Ecto neural progenitor cell (in vitro differentiated cells): Measurements from ENCODE around the gene USP6NL.
A peak's percentile ranks its signal among the peaks of the same experiment; 100 is the strongest.
"Not testable (repeated sequence)": the region's sequence is repeated elsewhere in the genome, so short reads cannot be mapped to it uniquely, and the experiment has no call there.

Source experiments
- DNase-seq: peaks from one replicate; pipeline ENCODE4 v3.0.0-alpha.2; 2018; ENCODE audit warnings: low spot score

Gene USP6NL

DNA sequence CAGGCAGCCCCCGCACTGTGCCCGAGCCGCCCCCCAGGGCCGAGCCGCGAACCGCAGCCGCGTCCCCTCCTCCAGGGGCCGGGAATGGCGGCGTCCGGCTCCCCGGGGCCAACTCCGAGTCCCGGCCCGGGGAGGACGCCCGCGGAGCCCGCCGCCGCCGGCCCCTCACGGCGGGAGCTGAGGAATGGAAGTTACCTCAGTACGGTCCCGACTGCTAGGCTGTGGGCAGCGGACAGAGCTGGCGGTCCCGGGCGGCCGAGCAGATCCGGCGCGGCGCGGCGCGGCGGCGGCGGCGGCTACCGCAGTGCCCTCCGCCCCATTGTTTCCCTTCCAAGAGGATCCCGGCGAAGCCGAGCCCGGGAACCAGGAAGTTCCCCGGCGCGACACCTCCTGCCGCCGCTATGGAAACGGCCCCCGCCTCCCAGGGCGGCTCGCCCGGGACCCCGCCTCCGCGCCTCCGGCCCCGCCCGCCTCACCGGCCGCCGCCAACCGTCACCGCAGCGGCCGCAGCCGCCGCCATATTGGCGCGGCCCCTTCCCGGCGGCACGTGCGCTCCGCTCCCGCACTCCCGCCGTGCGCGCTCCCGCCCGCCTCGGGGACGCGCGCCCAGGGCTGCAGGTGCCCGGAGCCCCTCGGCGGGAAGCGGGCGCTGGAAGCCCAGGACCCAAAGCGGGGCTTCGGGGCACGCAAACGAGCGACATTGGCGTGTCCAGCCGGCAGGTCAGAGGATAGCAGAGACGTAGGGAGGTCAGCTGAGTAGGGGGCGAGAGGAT, at the start of gene USP6NL:
Gene USP6NL (minus strand): TSS at position 403 of the 773 bp plus-strand sequence. CDS start 14,016 bp downstream, outside the sequence.
- DNase-seq: peak; percentile 91

DNA sequence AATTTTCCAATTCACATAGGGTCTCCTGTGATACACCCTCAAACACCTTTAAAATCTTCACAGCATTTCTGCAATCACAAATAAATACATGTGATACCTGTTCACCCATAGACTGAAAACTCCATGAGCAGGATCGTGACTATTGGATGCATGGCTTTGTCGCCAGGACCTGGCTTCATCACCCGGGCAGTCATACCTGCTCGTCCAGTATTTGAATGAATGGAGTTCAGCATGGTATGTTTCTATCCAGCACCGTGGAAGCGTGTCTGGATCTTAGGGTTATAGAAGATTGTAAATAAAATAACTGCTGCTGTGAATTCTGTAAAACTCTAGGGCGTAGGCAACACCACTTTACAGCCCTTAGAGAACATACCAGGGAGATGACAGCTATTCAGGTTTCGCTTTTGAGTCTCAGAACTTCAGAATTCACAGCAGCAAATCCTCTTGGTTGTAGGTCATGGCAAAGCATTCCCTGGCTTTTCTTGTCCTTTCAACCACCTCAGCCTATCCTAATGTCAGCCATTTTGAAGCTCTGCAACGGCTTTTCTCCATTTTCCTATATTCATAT, 47.4 kb upstream of the USP6NL start:
- no peak for DNase-seq

DNA sequence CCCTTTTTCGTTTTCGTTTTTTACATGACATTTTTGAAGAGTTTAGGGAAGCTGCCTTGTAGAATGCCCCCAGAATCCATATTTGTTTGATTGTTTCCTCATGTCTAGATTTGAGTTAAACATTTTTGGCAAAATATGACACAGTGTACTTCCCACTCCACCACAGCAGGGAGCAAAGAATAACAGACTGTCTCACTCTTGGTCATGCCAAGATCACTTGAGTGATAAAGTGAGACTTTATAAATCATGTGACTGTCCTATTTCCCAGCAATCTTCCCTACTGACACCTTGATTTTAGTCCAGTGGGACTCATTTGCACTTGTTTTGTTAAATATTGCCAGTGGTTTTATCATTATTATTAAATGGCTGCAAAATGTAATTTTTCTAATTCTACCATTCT, 44.4 kb upstream of the USP6NL start:
- no peak for DNase-seq

DNA sequence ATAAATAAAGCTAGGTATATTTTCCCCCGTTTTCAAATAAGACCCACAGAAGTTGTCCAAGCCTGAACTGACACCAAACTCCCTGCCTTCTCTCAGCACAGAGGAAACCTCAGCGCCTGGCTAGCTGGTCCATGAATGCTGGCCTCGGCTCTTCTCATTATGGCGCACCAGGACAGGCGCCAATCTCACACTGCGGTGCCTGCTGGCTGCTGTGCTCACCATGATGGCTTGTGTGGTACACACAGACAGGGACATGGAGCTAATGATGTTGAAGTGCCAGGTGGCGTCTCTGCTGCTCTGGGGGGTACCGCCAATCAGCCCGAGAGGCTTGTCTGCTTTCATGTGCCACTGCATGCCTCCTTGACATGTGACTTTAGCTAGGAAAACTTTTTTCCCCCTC, 43.2 kb upstream of the USP6NL start:
- no peak for DNase-seq

DNA sequence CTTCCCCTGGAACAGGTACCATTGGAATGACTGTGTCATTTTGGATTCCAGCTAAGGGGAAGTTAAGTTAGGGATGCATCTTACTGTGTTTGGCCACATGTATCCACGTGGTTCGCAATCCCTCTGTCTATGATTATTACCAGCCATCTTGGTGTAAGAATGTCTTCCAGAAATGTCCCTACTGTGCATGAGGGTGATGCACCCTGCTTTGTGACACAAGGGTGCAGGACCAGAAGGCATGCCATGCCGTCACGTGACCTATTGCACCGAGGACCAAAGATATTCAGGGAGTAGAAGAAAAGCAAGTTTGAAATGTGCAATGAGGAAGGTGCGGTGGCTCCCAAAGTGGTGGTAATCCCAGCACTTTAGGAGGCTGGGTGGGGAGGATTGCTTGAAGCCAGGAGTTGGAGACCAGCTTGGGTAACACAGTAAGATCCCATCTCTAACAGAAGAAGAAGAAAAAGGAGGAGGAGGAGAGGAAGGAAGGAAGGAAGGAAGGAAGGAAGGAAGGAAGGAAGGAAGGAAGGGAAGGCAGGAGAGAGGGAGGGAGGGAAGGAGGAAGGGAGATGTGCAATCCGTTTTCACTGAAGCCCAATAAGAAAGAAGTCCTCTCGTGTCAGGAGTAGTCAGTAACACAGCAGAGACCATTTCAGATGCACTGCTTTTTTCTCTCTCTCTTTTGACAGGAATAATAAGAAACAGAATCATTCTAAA, 42.5 kb upstream of the USP6NL start:
- no peak for DNase-seq

DNA sequence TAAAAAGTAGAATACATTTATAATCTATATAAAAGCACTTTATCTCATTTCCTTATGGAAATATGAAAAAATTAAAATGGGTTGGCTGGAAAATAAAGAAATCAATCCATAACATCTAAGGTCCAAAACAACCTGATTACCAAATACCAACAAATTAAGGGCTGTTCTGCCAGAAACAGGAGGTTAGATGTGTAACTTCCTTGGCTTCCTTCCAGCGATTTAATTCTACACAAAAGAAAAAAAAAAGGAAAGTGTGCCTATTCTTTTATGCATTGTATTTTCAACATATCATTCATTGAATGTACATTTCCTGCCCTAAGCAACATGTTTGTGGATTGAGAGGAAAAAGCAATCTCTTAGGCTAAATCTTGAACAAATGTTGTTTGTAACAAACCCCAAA, 36.2 kb upstream of the USP6NL start:
- no peak for DNase-seq

DNA sequence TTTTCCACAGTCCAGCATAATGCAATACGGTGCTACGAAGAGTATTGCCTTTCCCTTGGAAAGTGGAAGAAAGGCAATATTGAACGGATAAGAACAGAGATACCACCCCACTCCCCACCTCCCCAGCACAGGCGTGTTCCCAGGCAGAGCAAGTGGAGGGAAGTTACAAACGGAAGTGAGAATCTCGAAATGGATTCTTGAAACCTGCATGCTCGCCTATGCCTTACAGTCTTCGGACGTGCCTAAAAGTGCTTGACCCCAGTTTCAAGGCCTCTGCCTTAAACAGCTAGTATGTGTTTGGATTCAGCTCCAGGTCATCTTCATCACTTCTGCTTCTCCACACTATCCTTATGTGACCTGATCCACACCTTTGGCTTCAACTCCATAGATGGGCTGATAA, 35.0 kb upstream of the USP6NL start:
- DNase-seq: no peak

DNA sequence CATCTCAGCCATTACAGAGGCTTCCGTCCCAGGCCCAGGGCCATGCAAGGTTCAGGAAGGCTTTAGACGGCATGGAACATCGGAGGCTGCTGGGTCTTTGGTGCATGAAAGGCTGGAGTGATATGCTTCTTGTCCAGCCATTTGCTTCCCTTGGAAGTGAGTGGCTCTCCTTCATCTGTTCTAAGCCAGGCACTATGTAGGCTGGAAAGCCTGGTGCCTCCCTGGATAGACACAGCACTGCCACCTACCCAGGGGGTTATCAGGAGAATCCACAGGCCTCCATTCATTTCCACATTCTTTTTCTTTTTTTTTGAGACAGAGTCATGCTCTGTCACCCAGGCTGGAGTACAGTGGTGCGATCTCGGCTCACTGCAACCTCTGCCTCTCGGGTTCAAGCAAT, 31.6 kb upstream of the USP6NL start:
- DNase-seq: no peak

DNA sequence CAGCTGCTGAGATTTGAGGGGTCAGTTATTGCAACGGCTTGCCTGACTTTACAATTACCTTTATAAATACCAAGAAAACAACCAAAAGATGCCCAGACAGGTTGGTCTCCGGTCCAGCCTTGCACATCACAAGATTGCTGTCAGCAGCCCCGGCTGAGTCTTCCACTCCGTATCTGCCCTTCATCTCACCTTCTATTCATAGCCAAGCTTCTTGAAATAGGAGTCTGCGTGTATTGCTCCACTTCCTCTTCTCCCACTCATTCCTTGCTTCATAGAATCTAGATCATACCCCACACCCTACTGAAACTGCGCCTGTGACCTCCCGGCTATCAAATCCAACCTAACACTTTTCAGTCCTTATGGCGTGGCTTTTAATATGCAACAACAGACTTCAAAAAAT, 31.1 kb upstream of the USP6NL start:
- DNase-seq: no peak

DNA sequence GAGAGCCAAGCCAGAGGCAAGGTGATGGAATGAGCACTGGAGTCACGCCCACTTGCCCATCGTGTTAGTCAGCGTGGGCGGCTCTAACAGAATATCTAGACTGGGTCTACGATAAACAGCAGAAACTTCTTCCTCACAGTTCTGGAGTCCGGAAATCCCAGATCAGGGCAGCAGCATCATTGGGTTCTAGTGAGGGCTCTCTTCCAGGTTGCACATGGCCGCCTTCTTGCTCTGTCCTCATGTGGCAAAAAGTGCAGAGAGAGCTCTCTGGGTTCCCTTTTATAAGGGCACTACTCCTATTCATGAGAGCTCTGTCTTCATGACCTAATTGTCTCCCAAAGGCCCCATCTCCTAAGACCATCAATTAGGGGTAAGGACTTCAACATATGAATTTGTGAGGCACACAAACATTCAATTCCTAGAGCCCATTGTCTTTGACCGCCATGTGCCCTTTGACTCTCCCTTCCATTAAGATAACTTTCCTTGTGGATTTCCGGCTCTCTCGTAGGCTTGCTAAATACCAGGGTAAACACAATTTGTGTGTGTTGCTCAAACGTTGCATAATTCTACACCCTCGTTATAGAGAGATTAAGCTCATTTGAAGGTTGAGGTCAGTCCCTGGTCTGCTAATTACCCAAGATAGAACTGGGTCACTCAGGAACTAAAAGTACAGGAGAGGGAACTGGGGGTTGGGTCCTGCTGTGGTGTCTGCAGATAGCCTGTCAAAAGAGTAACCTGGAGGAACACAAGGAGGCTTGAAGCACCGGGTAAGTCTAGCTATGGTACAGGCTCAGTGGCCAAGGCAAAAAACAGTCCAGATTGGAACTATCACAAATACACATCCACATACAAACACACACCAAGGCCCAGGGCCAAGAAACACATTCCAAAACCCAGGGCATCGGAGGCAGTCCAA, 28.7 kb upstream of the USP6NL start:
- no peak for DNase-seq

DNA sequence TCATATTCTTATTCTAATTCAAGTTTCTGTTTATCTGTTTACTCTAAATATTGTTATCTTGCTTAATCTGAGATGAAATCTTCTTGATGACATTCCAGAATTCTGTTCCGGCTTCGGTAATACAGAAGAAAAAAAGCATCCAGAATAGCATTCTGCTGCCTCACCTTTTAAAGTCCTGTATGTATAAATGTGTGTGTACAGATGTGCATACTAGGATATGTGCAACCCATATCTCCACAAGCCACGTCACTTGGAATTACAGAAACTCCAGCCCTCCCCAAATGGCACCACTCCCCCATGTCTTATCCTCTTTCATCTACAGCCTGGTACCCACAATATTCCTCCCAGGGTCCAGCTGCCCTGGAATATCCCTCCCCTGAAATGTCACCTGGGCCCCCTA, 27.9 kb upstream of the USP6NL start:
- DNase-seq: no peak

DNA sequence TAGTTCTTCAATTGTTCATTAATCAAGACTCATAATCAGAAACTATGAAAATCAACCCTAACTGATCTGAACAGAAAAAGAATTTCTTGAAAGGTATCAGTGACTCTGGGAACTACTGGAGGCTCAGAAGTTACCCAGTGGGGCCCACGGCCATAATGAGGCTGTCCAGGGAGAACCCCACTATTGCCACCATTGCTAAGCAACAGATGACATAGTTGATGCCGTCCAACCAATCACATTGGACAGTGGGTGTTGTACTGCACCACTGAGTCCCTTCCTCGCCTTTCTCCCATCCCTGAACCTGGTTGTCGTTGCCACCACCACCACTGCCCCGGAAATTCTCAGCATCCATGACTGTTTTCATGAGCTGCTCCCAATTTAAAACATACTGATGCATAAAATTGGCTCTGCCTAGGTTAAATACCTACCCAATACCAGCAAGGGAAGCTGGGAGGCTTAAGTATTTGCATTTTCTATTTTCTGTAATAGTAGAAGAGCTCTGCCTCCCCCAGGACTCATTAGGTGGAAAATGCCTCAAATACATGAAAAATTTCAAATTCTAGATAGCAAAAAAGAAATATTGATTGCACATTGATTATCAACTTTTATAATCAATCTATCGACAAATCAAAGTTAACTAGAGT, 26.7 kb upstream of the USP6NL start:
- no peak for DNase-seq

DNA sequence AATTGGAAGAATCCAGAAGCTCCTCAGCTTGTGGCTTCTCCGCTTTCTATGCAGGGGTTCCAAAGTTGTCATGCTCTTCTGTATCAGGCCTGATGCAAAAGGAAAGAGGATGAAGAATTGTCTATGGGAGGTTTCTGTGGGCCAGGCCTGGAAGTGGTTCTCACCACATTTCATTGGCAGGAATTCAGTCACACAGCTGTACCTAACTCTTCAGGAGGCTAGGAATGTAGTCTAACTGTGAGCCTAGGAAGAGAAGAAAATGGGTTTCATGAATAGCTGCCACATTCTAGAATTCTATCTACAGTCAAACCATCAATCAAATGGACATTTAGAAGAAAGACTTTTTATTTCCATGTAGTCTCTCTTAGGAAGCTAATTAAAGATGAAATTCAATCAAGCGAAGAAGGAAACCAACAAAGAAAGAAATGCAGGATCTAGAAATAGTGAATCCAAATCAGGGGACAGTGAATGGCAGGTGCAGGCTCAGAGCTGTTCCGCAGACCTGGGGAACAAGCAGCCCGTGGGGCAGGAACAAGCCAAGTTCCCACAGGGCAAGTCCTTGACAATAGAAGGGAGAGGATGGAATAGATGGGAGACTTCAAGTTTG, 25.4 kb upstream of the USP6NL start:
- no peak for DNase-seq

DNA sequence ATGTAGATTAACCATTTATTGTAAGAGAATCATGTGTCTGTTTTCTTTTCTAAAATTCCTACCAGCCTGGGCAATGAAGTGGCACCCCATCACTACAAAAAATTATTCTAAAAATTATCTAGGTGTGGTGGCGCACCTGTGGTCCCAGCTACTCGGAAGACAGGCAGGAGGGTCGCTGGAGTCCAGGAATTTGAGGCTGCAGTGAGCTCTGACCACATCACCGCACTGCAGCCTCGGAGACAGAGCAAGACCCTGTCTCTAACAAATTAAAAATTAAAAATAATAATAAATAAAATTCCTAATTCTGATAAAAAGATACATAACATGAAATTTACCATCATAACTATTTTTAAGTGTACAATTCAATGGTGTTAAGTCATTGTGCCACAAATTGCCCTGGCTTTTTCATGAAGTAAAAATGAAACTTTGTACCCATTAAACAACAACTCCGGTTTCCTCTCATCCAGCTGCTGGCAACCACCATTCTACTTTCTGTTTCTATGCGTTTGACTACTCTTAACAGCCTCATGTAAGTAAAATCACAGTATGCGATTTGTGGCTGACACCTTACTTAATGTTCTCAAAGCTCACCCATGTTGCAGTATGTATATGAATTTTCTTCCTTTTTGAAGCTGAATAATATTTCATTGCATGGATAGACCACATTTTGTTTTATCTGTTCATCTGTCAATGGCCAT, 20.6 kb upstream of the USP6NL start:
- no peak for DNase-seq

DNA sequence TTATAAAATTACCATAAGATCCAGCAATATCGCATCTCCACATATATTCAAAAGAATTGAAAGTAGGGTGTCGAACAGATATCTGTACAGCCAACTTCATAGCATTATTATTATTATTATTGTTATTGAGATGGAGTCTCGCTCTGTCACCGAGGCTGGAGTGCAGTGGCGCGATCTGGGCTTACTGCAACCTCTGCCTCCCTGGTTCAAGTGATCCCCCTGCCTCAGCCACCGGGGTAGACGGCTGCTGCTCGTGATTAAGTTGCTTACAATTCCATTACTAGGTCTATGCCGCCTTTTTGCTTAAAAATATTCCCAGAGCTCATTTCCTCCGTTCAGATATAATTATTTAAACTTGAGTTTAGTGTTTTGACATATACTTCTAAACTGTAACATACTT, 19.8 kb upstream of the USP6NL start:
- no peak for DNase-seq

DNA sequence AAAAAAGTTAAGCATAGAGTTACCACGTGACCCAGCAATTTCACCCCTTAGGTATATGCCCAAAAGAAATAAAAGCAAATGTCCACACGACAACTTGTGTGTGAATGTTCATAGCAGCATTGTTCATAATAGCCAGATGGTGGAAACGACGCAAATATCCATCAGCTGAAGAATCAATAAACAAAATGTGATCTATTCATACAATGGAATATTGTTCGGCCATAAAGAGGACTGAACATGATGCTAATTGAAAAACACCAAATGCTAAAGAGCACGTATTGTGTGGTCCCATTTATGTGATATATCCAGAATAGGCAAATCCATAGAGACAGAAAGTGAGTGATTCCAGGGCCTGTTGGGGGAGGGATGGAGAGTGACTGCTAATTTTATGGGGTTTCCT, 18.3 kb upstream of the USP6NL start:
- no peak for DNase-seq

DNA sequence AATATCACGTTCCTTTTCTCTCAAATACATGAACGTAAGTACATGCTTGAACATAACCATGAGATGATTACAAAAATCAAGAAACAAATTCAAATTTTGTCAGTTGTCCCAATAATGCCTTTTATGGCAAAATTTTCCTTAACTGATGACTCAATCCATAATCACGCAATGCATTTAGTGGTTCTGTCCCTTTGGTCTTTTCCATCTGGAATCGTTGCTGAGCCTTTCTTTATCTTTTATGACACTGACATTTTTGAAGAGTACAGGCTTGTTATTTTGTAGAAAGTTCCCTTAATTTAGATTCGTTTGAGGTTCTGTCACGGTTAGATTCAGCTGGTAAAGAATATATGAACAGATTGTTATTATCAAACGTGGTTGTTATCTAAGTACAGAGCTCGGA, 16.5 kb upstream of the USP6NL start:
- DNase-seq: not testable (repeated sequence)

DNA sequence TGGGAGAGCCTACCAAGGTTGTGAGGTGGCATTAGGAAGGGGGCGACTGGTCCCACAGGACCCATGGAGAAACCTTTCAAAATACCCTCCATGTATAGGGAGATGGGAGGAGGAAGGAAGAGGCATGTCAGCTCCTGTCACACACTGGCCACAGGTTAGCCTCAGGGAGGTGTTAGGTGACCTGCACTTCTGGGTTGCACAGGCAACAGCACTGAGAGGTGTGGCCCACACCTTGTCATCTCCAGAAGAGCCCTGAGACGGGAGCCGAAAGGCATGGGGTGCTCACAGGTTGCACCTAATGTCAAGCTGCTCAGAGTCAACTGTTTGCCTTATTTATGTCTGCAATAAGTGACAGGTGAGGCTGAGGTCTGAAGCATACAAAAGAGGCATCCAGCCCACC, 14.6 kb upstream of the USP6NL start:
- no peak for DNase-seq

DNA sequence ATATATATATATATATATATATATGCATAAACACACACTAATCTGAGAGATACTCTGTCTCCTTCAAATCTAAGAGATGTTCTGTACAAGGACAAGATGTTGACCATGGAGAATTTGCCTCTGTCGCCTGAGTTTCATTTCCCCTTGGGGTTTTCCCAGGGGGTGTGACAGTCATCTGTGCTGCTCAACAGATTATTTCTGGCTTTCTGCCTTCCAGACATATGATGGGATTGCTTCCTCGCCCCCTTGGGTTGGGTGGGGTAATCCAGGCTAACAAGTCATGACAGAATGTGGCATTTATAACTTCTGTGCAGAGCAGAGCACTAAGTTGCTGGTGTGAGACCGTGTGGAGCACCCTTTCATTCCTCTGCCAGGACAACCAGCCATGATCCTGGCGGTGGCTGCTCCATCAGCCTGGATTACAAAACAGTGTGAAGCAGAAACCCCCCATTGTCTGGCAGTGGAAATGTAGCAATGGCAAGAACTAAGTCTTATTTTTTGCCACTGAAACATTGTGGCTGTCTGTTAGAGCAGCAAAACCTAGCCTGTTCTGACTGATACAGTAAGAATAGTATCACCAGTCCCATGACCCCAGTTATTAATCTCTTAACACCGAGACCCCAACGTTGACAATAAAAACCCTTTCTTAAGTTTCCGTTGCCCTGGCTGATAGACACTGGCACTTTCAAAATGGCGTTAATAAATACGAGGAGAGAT, 13.7 kb upstream of the USP6NL start:
- no peak for DNase-seq

DNA sequence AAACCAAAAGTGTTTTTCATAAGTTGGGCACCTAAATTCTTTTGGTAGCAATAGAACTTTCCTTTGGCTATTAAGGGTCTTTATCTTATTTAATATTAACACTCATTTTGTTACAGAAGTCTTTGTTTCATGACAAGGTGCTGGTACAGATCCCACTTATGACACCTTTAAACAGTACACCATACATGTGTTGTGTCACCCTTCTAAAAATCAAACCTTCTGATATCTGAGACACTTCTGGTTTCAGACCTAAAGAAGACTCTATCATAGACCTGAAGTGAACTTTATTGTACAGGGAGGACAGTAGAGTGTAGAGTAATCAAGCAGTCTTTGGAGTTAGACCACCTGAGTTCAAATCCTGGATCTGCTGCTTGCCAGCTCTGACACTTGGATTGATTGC, 5.8 kb upstream of the USP6NL start:
- DNase-seq: no peak
